Upper lobe of left lung (tissue), 4 donors: ENCODE results near the gene CSNK2B.

ENCODE experiments used
- CTCF ChIP-seq, 6 experiments: fragments of 450-650 bp in 4 of 6; fragments of 200-600 bp in 2 of 6; sonication (generic) in 2 of 6; IDR thresholded peaks; one replicate each; pipeline ENCODE4 v1.5.1; 2016 to 2019; ENCODE audit warnings: antibody characterized with exemption in 6 of 6
- EP300 ChIP-seq, 4 donors: sonication (generic); formaldehyde crosslinking; IDR thresholded peaks; one replicate each; pipeline ENCODE4 v1.5.1; 2017; ENCODE audit warnings: antibody characterized with exemption in 4 of 4, control low read depth in 2 of 4
- POLR2A ChIP-seq, 4 donors: fragments of 450-650 bp; IDR thresholded peaks; one replicate each; pipeline ENCODE4 v1.5.1; 2016 to 2017; ENCODE audit warnings: antibody characterized with exemption in 4 of 4, mild to moderate bottlenecking in 2 of 4
- POLR2AphosphoS5 ChIP-seq, 2 donors: sonication (generic); formaldehyde crosslinking; IDR thresholded peaks; one replicate each; pipeline ENCODE4 v1.5.1; 2017; ENCODE audit warnings: antibody characterized with exemption in 2 of 2

- TF ChIP-seq CTCF (IDR thresholded peaks at IDR 0.05): peak in 1 of 6 experiments; percentile 25
- no peak for TF ChIP-seq POLR2A (IDR thresholded peaks at IDR 0.05)
- TF ChIP-seq POLR2AphosphoS5 (IDR thresholded peaks at IDR 0.05): no peak
- no peak for TF ChIP-seq EP300 (IDR thresholded peaks at IDR 0.05)
Measured at GRCh38 chr6:31712296-31712695, 46.4 kb downstream of the CSNK2B start.
